PFSK-1 (cell line): ENCODE results near the gene GOLPH3.

ENCODE experiments used
- FOXP2 ChIP-seq: optimal IDR thresholded peaks from 2 replicates; pipeline ENCODE3; 2011; ENCODE audit warnings: borderline replicate concordance, control low read depth, inconsistent platforms; ENCODE audit not compliant: insufficient read depth; ENCODE audit errors: extremely low read length, extremely low read depth
- TAF1 ChIP-seq: IDR thresholded peaks from 2 replicates; pipeline ENCODE4 v1.6.1; 2012; ENCODE audit warnings: low read length, control low read depth, borderline replicate concordance; ENCODE audit not compliant: insufficient read depth
- TF ChIP-seq, protein P1 (sequence below), 2 experiments: IDR thresholded peaks; 2 replicates each; pipeline versions ENCODE4 v1.6.1 to v1.8.0; 2011 to 2012; ENCODE audit warnings: low read depth in 2 of 2, low read length in 2 of 2, control low read depth in 1 of 2, inconsistent platforms in 1 of 2, mild to moderate bottlenecking in 1 of 2, moderate library complexity in 1 of 2; ENCODE audit not compliant: insufficient read depth in 1 of 2

DNA sequence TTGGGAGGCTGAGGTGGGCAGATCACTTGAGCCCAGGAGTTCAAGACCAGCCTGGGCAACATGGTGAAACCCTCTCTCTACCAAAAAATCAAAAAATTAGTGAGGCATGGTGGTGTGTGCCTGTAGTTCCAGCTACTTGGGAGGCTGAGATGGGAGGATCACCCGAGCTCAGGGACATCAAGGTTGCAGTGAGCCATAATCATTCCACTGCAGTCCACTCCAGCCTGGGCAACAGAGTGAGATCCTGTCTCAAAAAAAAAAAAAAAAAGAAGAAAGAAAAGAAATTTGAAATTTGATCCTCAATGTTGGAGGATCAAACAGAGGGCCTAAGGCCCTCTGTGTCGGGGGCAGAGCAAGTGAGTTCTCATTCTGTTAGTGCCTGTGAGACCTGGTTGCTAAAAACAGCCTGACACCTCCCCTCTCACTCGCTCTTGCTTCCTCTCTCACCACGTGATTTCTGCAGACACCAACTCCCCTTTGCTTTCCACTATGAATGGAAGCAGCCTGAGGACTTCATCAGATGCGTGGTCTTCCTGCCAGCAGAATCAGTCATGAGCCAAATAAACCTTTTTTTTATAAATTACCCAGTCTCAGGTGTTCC is 8.4 kb upstream of the GOLPH3 start:
- TF ChIP-seq TAF1 (no peak), FOXP2 (no peak)
- TF ChIP-seq, protein P1, sequence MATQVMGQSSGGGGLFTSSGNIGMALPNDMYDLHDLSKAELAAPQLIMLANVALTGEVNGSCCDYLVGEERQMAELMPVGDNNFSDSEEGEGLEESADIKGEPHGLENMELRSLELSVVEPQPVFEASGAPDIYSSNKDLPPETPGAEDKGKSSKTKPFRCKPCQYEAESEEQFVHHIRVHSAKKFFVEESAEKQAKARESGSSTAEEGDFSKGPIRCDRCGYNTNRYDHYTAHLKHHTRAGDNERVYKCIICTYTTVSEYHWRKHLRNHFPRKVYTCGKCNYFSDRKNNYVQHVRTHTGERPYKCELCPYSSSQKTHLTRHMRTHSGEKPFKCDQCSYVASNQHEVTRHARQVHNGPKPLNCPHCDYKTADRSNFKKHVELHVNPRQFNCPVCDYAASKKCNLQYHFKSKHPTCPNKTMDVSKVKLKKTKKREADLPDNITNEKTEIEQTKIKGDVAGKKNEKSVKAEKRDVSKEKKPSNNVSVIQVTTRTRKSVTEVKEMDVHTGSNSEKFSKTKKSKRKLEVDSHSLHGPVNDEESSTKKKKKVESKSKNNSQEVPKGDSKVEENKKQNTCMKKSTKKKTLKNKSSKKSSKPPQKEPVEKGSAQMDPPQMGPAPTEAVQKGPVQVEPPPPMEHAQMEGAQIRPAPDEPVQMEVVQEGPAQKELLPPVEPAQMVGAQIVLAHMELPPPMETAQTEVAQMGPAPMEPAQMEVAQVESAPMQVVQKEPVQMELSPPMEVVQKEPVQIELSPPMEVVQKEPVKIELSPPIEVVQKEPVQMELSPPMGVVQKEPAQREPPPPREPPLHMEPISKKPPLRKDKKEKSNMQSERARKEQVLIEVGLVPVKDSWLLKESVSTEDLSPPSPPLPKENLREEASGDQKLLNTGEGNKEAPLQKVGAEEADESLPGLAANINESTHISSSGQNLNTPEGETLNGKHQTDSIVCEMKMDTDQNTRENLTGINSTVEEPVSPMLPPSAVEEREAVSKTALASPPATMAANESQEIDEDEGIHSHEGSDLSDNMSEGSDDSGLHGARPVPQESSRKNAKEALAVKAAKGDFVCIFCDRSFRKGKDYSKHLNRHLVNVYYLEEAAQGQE (IDR thresholded peaks at IDR 0.05; ENCODE audit: insufficient read depth in 1 of 2, low read depth in 2 of 2, low read length in 2 of 2): no peak
